DND-41 (cell line): ENCODE measurements around the gene TSPAN11.

ENCODE experiments used
- ATAC-seq: fragments of 200-7000 bp; cut with Tn5 transposase; 3 replicates; pipeline ENCODE4 v1.9.1; 2021; ENCODE audit warnings: low read depth; ENCODE audit not compliant: insufficient read depth
- DNase-seq: peaks from one replicate; pipeline ENCODE4 v3.0.0-alpha.2; 2020
- H2AFZ ChIP-seq: 2 replicates; pipeline ENCODE4 v1.6.0; 2012; ENCODE audit warnings: low read depth, low read length
- H3K27ac ChIP-seq: 2 replicates; pipeline ENCODE4 v1.5.1; 2012; ENCODE audit warnings: low read length, inconsistent platforms
- H3K27me3 ChIP-seq: fragments of 200-600 bp; sonication (generic); 2 replicates; pipeline ENCODE4 v1.6.0; 2012; ENCODE audit warnings: low read length, mild to moderate bottlenecking, inconsistent platforms; ENCODE audit not compliant: insufficient read depth, poor library complexity
- H3K36me3 ChIP-seq: 2 replicates; pipeline ENCODE4 v1.5.1; 2012; ENCODE audit warnings: low read length, inconsistent platforms; ENCODE audit not compliant: insufficient read depth
- H3K4me1 ChIP-seq: 2 replicates; pipeline ENCODE4 v1.5.1; 2012; ENCODE audit warnings: mild to moderate bottlenecking, low read length; ENCODE audit not compliant: insufficient read depth
- H3K4me2 ChIP-seq: 2 replicates; pipeline ENCODE4 v1.6.0; 2012; ENCODE audit warnings: mild to moderate bottlenecking, moderate library complexity, low read length, inconsistent platforms; ENCODE audit not compliant: insufficient read depth
- H3K4me3 ChIP-seq, 2 experiments: fragments of 200-600 bp in 1 of 2; shearing (Covaris generic) in 1 of 2; 2 replicates each; pipeline ENCODE4 v1.5.1; 2012 to 2016; ENCODE audit warnings: inconsistent platforms in 2 of 2, low read length in 2 of 2, mild to moderate bottlenecking in 2 of 2, low read depth in 1 of 2, moderate library complexity in 1 of 2
- H3K79me2 ChIP-seq: 2 replicates; pipeline ENCODE4 v1.6.0; 2012; ENCODE audit warnings: low read length, inconsistent platforms; ENCODE audit not compliant: insufficient read depth
- H3K9ac ChIP-seq: 2 replicates; pipeline ENCODE4 v1.6.0; 2012; ENCODE audit warnings: low read depth, mild to moderate bottlenecking, inconsistent platforms, low read length, moderate library complexity
- H3K9me3 ChIP-seq: 2 replicates; pipeline ENCODE4 v1.5.1; 2012; ENCODE audit warnings: low read length, moderate library complexity, mild to moderate bottlenecking, inconsistent platforms; ENCODE audit not compliant: insufficient read depth, severe bottlenecking
- H4K20me1 ChIP-seq: 2 replicates; pipeline ENCODE4 v1.6.0; 2012; ENCODE audit warnings: low read length; ENCODE audit not compliant: insufficient read depth
- CTCF ChIP-seq: IDR thresholded peaks from 2 replicates; pipeline ENCODE4 v1.5.1; 2012; ENCODE audit warnings: borderline replicate concordance, low read length, moderate library complexity, mild to moderate bottlenecking; ENCODE audit not compliant: poor library complexity, severe bottlenecking; ENCODE audit errors: extremely low read depth
- EZH2 ChIP-seq: IDR thresholded peaks from 3 replicates; pipeline ENCODE4 v1.6.1; 2012; ENCODE audit warnings: borderline replicate concordance, low read depth, mild to moderate bottlenecking, moderate library complexity, low read length, inconsistent platforms; ENCODE audit not compliant: severe bottlenecking

TSPAN11 gene

GRCh38 chr12:30990776-30991175, 64.2 kb downstream of the TSPAN11 start:
- Histone ChIP-seq H3K27me3 (no peaks in the 10 kb centered on the region), H3K4me2 (no peak overlapping the region), H3K79me2 (no peaks in the 10 kb centered on the region), H3K4me3 (no peak overlapping the region), H3K9me3 (no peaks in the 10 kb centered on the region), H3K27ac (no peak overlapping the region), H3K4me1 (no peaks in the 10 kb centered on the region), H3K9ac (no peak overlapping the region), H3K36me3 (no peaks in the 10 kb centered on the region), H4K20me1 (no peaks in the 10 kb centered on the region), H2AFZ (no peak overlapping the region)
- DNase-seq = no peak
- ATAC-seq = no peak
- TF ChIP-seq CTCF (no peak), EZH2 (no peak)

- no peak for ATAC-seq
- H3K4me2 ChIP-seq = no peak overlapping the region
- no peak overlapping the region for H3K9ac ChIP-seq
- TF ChIP-seq CTCF (no peak), EZH2 (no peak)
- no peak for DNase-seq
- H3K4me3 ChIP-seq = no peak overlapping the region
- no peaks in the 10 kb centered on the region for H3K27me3 ChIP-seq
- H3K9me3 ChIP-seq = no peaks in the 10 kb centered on the region
- H2AFZ ChIP-seq = no peak overlapping the region
- no peaks in the 10 kb centered on the region for H3K79me2 ChIP-seq
- no peaks in the 10 kb centered on the region for H4K20me1 ChIP-seq
- H3K4me1 ChIP-seq = no peaks in the 10 kb centered on the region
- no peaks in the 10 kb centered on the region for H3K36me3 ChIP-seq
- H3K27ac ChIP-seq = no peak overlapping the region
Observed at GRCh38 chr12:30991466-30991865, 64.9 kb downstream of the TSPAN11 start.

- Histone ChIP-seq H4K20me1 (no peaks in the 10 kb centered on the region), H3K27ac (no peak overlapping the region)
- TF ChIP-seq EZH2 (no peak), CTCF (no peak)
Observed at GRCh38 chr12:30992381-30992780, 65.8 kb downstream of the TSPAN11 start.

GRCh38 chr12:30993766-30994165, 67.2 kb downstream of the TSPAN11 start:
- H3K4me1 ChIP-seq = no peaks in the 10 kb centered on the region
- H3K27ac ChIP-seq = no peak overlapping the region
- H3K4me3 ChIP-seq = no peak overlapping the region
- H3K4me2 ChIP-seq = no peak overlapping the region
- no peak for DNase-seq
- H2AFZ ChIP-seq = no peak overlapping the region
- no peaks in the 10 kb centered on the region for H3K36me3 ChIP-seq
- H3K27me3 ChIP-seq = no peaks in the 10 kb centered on the region
- no peak overlapping the region for H3K9ac ChIP-seq
- no peak for TF ChIP-seq EZH2
- TF ChIP-seq CTCF = no peak
- no peak for ATAC-seq
- H3K9me3 ChIP-seq = no peaks in the 10 kb centered on the region
- H3K79me2 ChIP-seq = no peaks in the 10 kb centered on the region
- no peaks in the 10 kb centered on the region for H4K20me1 ChIP-seq

More at GRCh38 chr12:30992381-30992780, 65.8 kb downstream of the TSPAN11 start:
- H3K4me2 ChIP-seq = no peak overlapping the region
- H3K9ac ChIP-seq = no peak overlapping the region
- H3K27me3 ChIP-seq = no peaks in the 10 kb centered on the region
- no peak overlapping the region for H2AFZ ChIP-seq
- H3K4me1 ChIP-seq = no peaks in the 10 kb centered on the region
- no peaks in the 10 kb centered on the region for H3K9me3 ChIP-seq
- H3K36me3 ChIP-seq = no peaks in the 10 kb centered on the region
- DNase-seq (no peak), ATAC-seq (no peak)
- no peaks in the 10 kb centered on the region for H3K79me2 ChIP-seq
- H3K4me3 ChIP-seq = no peak overlapping the region
